HG02870 (cell line): ENCODE data around the gene CAMSAP2.
A peak's percentile ranks its signal among the peaks of the same experiment; 100 is the strongest.

ENCODE experiments used
- ATAC-seq: cut with Tn5 transposase; IDR thresholded peaks from one replicate; pipeline ENCODE4 v1.9.1; 2021; ENCODE audit warnings: mild to moderate bottlenecking, moderate library complexity; ENCODE audit not compliant: unreplicated experiment

The CAMSAP2 gene

DNA sequence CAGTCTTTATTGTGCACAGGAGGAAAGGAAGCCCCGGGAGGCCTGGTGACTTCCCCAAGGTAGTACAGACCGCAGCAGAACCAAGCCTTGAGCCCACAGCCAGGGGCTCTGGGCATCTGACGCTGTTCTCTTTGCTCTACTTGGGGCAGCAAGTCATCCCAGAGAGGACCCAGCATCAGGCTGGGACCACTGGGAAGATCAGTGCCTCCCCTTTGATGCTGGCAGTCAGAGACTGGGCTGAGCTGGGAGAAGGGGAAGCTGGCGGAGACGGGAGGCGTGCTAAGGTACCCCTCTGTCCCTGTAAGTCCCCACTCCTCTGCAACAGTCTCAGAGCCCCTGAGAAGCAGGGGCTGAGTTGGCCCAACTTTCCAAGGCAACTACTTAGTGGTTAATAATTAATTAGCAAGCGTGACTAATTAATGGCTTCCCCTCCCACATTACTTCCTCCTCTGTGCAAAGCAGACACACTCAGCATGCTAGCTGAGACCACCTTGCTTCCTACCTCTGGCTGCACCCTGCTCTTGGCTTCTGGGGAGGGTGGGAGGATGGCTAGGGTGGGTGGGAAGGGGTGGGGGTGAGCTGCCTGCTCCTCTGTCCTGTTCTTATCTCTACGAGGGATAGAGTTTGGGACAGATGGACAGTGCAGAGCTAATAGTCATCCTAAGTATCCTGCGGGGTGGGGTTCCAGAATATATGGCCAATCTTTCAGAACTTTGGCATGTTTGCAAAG lies 157.3 kb downstream of the CAMSAP2 start:
- no peak for ATAC-seq

DNA sequence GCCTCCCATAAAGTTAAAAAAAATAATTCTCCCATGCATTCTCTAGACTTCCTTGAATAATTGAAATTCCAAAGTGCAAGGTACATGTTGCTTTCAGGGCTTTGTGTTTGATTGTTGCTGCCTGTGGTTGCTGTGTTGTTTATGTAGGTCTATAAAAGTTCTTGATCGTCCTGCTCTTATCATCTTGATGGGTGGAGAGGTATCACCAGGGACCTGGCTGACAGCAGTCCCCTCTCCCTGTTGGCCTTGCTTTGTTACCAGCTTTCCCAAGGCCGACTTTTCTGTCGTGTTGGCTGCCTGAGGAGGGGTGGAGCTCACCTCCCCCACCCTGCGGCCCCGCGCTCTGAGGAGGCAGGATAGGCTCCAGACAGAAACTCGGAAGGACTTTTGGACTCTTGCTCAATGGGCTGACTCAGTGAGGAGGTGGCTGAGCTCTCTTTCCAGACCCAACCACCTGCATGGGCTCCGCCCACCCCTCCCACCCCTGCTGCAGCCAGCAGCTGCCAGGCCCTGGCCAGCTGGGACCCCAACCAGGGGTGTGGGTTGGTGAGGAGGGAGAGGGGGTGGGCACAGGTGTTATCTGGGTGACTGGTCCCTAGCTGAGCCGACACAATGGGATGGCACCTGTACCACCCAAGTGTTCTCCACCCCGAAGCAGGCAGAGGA lies 158.0 kb downstream of the CAMSAP2 start:
- ATAC-seq = no peak

GRCh38 chr1:200897259-200897658 lies 158.6 kb downstream of the CAMSAP2 start:
- no peak for ATAC-seq

GRCh38 chr1:200899015-200899386 lies 160.3 kb downstream of the CAMSAP2 start:
- ATAC-seq = no peak

DNA sequence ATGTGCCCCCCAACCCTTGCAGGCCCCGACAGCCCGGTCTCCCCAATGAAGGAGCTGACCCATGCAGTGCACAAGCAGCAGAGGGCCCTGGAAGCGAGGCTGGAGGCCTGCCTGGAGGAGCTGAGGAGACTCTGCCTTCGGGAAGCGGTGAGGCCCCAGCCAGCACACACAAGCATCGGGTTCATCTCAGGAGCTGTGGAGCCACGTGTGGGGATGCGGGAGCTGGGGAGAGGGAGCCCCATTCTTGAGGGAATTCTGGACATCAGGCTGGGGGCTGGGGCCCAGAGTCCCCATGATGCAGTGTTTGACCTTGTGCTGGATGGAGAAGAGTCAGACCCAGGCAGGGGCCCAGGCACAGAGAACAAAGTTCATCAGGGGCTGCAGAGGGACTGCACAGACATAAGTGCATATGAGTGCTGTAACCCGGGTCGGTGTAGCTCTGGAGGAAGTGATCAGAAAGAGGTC lies 160.8 kb downstream of the CAMSAP2 start:
- ATAC-seq = no peak

DNA sequence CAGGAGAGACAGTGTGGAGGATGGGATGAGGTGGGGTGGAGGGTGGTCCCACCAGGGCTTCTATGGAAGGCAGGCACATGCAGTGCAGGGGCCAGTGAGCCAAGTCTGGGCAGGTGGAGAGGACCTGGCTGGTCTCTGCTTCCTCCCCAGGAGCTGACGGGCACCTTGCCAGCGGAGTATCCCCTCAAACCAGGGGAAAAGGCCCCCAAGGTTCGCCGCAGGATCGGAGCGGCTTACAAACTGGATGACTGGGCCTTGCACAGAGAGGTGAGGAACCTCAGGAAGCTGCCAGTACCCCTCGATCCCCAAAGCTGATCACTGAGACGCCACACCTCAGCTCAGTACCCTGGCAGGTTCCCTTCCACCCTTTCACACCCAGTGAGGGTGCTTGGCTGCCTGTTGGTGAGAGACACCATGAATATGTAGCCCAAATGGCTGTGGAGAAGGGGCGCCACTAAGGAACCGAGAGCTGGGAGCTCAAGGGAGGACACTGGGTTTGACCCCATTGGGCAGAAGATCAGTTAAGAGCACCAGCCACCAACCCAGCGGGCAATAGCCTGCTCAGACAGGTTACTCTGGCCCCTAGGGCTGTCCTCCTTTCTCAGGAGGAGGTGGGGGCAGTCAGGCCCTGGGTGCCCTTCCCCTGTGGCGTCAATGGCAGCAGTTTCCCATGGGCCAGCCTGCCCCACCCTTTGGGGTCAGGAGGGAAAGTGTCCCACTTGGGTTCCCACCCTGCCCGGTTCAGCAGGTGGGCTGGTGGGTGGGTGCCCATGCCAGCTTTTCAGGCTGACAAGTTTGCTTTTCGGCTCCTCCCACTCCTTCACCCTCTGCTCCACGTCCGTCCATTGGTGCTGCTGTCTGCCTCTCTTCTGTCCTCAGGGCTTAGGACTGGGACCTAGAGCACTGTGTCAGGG lies 161.5 kb downstream of the CAMSAP2 start:
- no peak for ATAC-seq

- no peak for ATAC-seq
Measured at GRCh38 chr1:200900877-200901276, 162.2 kb downstream of the CAMSAP2 start.

GRCh38 chr1:200901350-200901749 lies 162.7 kb downstream of the CAMSAP2 start:
- ATAC-seq = no peak

- no peak for ATAC-seq
Measured at GRCh38 chr1:200901796-200902444, 163.2 kb downstream of the CAMSAP2 start.

- ATAC-seq = no peak
Measured at GRCh38 chr1:200903793-200904192, 165.1 kb downstream of the CAMSAP2 start.

DNA sequence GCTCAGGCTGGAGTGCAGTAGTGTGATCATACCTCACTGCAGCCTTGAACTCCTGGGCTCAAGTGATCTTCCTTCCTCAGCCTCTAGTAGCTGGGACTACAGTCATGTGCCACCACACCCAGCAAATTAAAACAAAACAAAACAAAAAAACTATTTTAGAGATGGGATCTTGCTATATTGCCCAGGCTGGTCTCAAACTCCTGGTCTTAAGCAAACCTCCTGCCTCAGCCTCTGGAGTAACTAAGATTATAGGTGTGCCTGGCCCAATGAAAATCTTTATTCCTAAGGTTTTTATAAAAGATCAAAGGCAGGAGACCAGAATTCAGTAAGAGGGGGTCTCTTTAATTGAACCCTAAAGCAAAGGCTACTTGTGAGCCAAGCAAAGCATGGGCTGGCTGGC lies 166.1 kb downstream of the CAMSAP2 start:
- no peak for ATAC-seq

- peak; percentile 50 for ATAC-seq
Measured at GRCh38 chr1:200905411-200906052, 166.8 kb downstream of the CAMSAP2 start.

GRCh38 chr1:200906491-200906890 lies 167.8 kb downstream of the CAMSAP2 start:
- ATAC-seq = no peak

GRCh38 chr1:200907611-200908097 lies 169.0 kb downstream of the CAMSAP2 start:
- ATAC-seq = peak; percentile 80

DNA sequence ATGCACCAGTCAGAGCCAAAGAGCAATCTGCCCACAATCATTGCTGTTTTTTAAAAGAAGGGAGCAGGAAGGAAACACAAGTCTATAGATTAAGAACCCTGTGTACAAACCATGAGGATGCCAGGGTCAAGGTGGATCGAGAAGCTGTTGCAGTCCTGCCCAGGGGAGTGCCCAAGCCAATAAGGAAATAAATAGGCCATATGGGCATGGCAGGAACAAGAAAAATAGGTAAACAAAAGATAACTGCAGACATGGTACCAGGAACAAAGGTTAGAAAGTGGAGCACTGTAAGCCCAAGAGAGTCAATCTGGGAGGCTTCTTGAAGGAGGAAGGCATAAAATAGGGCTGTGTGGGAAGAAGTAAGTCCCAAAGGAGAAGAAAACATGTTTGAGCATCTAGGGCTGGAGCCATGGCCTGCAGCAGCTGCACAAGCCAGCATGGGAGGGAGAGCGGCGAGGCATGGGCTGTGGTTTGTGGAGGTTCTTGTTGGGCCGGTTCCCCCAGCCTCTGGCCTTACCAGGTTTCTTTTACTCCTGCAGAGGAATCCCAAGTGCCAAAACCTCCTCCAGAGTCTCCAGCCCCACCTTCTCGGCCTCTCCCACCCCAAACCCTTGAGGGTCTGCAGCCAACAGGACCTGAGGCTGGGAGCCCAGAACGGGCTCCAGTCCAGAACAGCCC lies 169.6 kb downstream of the CAMSAP2 start:
- ATAC-seq = no peak

DNA sequence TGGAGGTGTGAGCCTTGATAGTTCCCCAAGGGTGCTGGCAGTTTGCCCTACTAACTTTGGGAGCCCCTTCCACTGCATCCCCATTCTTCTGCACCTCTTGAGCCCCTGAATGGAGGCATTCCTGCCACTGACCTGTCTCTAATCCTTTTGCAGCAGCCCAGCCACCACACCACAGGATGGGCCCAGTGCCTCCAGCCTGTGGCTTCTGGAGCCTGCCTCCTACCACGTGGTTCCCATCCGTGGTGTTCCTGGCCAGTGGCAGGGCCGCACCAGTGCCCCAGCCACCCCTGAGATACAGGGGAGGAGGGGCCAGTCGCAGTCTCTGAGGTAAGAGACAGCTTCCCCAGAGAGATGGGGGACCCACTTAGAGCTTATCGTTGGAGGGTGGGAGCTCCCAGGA lies 170.4 kb downstream of the CAMSAP2 start:
- no peak for ATAC-seq

DNA sequence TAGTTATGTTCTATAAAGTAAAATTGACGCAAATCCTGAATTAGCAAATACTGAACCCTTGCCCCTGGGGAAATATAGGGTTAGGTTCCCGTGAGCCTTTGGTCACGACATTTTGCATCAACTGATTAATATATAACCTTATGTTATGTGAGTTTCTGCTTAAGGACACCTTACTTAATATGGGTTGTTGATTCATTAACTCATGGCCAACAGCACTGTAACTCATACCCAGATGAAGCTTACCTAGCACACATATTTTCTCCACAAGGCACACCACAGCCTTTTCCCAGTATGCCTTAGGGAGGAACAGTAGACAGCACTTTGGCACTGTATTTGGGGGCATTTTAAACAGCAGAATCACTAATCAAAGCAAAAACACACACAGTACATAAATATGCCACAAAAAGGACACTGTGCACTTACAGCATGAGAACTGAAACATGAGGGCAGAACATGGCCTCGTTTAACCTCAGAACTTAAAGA lies 171.1 kb downstream of the CAMSAP2 start:
- ATAC-seq = no peak
